HFFc6 (cell line): ENCODE data around the gene GGN. TPM values are rescaled to one million over a fixed set of nuclear protein-coding genes. Genes with fewer than 3 reads are reported as not detected.

Experiments
- DNase-seq: peaks from one replicate; pipeline ENCODE4 v3.0.0-alpha.2; 2018
- H3K27ac Mint-ChIP-seq: 2 replicates; pipeline ENCODE4 v1.8.0; 2020; ENCODE audit warnings: mild to moderate bottlenecking, mixed read lengths
- H3K27me3 Mint-ChIP-seq: 2 replicates; pipeline ENCODE4 v1.8.0; 2021; ENCODE audit warnings: mild to moderate bottlenecking, moderate library complexity, mixed read lengths; ENCODE audit not compliant: insufficient read depth
- H3K36me3 Mint-ChIP-seq: 2 replicates; pipeline ENCODE4 v1.8.0; 2021; ENCODE audit warnings: low read depth, mixed read lengths
- H3K4me1 Mint-ChIP-seq: 2 replicates; pipeline ENCODE4 v1.8.0; 2020; ENCODE audit warnings: low read depth, mixed read lengths
- H3K4me3 Mint-ChIP-seq: 2 replicates; pipeline ENCODE4 v1.8.0; 2020; ENCODE audit warnings: mild to moderate bottlenecking, moderate library complexity, mixed read lengths
- H3K9me3 Mint-ChIP-seq: 2 replicates; pipeline ENCODE4 v1.8.0; 2020; ENCODE audit warnings: mild to moderate bottlenecking, mixed read lengths
- total RNA-seq, 6 experiments: library from RNA; stranded (reverse); fragmentation: NEBNext Ultra II Directional; extraction: Animal tissue kit (Norgen Biotek cat#: 25700); gene quantifications; 2 replicates in 1 of 6; 3 replicates in 5 of 6; pipeline ENCODE4 v1.2.3, GENCODE V29; 2021
- TF ChIP-seq, protein P1 (sequence below): fragments of 200-600 bp; sonication (generic); IDR thresholded peaks from 2 replicates; pipeline ENCODE4 v1.5.0; 2021; ENCODE audit warnings: antibody characterized with exemption, mild to moderate bottlenecking

Gene GGN
- total RNA-seq, 6 experiments from 2014 or later, result 1.7 to 3.2 (median 2.2) TPM

DNA sequence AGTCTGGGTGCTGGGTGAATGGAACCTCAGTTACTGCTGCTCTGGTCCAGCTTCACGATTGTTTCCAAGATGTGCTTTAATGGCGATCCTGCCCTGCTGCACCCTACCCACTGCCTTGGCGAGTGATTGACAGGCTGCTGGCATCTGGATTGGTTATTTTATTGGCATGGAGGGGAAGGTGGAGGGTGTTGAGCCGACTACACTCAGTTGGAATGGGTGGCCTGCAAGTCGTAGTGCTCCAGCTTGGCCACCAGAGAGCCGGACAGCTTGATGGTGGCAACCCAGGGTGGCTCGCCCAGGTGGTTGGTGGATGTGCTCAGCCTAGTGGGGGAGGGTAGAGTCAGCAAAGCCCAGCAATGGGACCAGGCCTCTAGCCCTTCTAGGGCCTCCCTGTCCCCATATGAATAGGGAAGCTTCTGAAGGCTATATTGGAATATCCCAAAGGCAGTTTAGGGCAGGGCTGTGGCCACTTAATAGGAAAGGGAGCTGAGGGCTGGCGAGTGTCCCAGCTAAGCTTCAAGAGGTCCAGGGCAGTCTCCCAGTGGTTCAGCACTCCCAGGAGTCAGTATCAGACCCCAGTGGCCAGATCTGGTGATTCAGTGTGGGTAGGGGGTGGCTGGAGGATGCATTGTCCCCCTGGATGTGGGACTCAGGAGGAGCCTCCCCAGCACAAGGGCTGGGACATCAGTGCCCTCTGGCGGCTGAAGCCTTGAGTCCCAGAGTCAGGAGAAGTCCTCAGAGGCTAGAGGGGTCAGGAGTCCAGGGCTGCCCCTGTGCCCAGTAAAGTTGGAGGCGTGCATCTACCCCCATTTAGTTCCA lies 3.4 kb downstream of the GGN start:
- Mint-ChIP-seq H3K4me3 (no peak overlapping the region), H3K9me3 (no peaks in the 10 kb centered on the region), H3K4me1 (peaks cover 12% of the 10 kb centered on the region), H3K36me3 (peaks cover 28% of the 10 kb centered on the region), H3K27me3 (peaks cover 17% of the 10 kb centered on the region), H3K27ac (0 out of 2 replicates have a peak overlapping the region, but pooled peaks have one; percentile 24)
- TF ChIP-seq, protein P1, sequence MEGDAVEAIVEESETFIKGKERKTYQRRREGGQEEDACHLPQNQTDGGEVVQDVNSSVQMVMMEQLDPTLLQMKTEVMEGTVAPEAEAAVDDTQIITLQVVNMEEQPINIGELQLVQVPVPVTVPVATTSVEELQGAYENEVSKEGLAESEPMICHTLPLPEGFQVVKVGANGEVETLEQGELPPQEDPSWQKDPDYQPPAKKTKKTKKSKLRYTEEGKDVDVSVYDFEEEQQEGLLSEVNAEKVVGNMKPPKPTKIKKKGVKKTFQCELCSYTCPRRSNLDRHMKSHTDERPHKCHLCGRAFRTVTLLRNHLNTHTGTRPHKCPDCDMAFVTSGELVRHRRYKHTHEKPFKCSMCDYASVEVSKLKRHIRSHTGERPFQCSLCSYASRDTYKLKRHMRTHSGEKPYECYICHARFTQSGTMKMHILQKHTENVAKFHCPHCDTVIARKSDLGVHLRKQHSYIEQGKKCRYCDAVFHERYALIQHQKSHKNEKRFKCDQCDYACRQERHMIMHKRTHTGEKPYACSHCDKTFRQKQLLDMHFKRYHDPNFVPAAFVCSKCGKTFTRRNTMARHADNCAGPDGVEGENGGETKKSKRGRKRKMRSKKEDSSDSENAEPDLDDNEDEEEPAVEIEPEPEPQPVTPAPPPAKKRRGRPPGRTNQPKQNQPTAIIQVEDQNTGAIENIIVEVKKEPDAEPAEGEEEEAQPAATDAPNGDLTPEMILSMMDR, result peak; percentile 32; the same call in 1 of the 2 replicates
- DNase-seq, result no peak

DNA sequence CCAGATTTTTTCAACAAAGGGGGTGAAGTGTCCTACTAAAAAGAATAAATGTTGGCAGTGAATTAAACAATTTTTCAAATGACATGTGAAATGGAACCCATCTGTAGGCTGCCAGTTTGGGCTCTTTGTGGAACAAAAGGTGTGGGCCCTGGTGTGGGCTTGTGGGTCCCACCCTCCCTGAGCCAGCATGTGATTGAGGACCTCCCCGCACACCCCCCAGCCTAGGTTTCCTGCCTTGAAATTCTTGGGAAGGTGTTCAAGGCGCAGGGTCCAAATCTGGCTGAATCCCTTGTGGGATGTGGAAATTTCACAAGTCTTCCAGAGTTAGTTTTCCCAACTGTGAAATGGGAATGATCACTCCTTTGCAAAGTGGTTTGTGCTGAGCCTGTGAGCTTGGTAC lies 4.1 kb downstream of the GGN start:
- DNase-seq, result no peak
- H3K4me3 Mint-ChIP-seq, result no peak overlapping the region
- peaks cover 16% of the 10 kb centered on the region for H3K27me3 Mint-ChIP-seq
- H3K36me3 Mint-ChIP-seq, result peaks cover 29% of the 10 kb centered on the region
- H3K4me1 Mint-ChIP-seq, result peaks cover 17% of the 10 kb centered on the region
- TF ChIP-seq, protein P1, result no peak
- no peaks in the 10 kb centered on the region for H3K9me3 Mint-ChIP-seq
- no peak overlapping the region for H3K27ac Mint-ChIP-seq

DNA sequence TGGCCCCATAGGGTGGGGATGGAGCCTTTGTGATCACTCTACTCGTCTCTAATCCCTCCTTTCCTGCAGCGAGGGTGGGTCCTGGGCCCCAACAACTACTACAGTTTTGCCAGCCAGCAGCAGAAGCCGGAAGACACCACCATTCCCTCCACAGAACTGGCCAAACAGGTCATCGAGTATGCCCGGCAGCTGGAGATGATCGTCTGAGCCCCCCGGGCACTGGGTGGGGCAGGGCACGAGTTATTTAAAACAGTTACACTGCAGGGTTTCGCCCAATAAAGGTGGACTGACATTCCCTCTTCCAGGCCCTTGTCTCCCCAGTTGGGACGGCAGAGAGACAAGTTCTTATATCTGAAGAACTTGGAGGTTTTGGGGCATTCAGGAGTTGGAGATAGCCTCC lies 4.7 kb downstream of the GGN start:
- peaks cover 18% of the 10 kb centered on the region for H3K27me3 Mint-ChIP-seq
- no peak overlapping the region for H3K4me3 Mint-ChIP-seq
- H3K9me3 Mint-ChIP-seq, result no peaks in the 10 kb centered on the region
- peaks cover 18% of the 10 kb centered on the region for H3K4me1 Mint-ChIP-seq
- no peak for DNase-seq
- TF ChIP-seq, protein P1, result no peak
- peaks cover 29% of the 10 kb centered on the region for H3K36me3 Mint-ChIP-seq
- no peak overlapping the region for H3K27ac Mint-ChIP-seq

DNA sequence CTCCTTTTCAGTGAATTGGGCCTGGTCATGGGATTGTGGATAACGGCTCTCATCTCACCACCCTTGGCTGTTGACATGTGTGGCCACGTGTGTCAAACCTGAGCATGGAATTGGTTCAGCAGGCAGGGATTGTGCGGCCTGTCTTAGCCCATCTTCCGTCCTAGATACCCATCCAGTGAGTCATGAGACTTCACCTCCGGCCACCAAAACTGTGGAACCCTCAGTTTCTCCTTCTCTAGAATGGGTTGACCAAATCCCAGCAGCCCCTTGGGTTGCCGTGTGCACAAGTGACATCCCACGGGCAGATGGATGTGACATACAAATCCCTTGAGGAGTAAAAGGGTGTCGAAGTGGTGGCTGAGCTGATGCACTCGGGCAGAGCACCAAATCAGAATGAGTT lies 6.7 kb downstream of the GGN start:
- Mint-ChIP-seq H3K9me3 (no peaks in the 10 kb centered on the region), H3K4me3 (no peak overlapping the region), H3K27me3 (peaks cover 10% of the 10 kb centered on the region), H3K36me3 (peaks cover 32% of the 10 kb centered on the region), H3K4me1 (peaks cover 20% of the 10 kb centered on the region), H3K27ac (no peak overlapping the region)
- TF ChIP-seq, protein P1, result no peak
- DNase-seq, result no peak

DNA sequence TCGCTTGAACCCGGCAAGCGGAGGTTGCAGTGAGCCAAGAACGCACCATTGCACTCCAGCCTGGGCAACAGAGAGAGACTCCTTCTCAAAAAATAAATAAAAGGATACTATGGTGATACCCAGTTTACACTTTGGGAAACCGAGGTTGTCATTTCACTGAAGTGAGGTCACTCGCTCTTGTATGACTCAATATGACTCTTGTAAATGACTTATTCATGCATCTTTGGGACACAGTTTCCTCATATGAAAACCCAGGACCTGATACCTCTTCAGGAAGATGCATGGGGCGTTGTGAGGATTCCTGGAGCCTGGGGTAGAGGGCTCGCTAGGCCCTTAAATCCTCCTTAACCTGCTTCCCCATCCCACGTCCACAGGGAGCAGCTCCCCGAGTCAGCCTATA lies 9.0 kb downstream of the GGN start:
- DNase-seq, result no peak
- Mint-ChIP-seq H3K36me3 (peaks cover 32% of the 10 kb centered on the region), H3K27me3 (peaks cover 4% of the 10 kb centered on the region), H3K4me3 (peak overlapping the region; percentile 28; the same call in 1 of the 2 replicates), H3K27ac (peak overlapping the region; percentile 61; the same call in 1 of the 2 replicates), H3K9me3 (no peaks in the 10 kb centered on the region), H3K4me1 (peaks cover 28% of the 10 kb centered on the region)
- TF ChIP-seq, protein P1, result no peak
